BE2C (cell line): Measurements from ENCODE around the gene CNKSR3.
A peak's percentile ranks its signal among the peaks of the same experiment; 100 is the strongest.

Experiments used
- DNase-seq: peaks from one replicate; pipeline ENCODE4 v3.0.0-alpha.2; 2020
- H3K27me3 ChIP-seq: fragments of 250-450 bp; sonication (Bioruptor Pico); 2 replicates; pipeline ENCODE4 v1.5.1; 2020; ENCODE audit warnings: mild to moderate bottlenecking
- H3K36me3 ChIP-seq: fragments of 250-450 bp; sonication (Bioruptor Pico); 2 replicates; pipeline ENCODE4 v1.5.1; 2020; ENCODE audit warnings: mild to moderate bottlenecking
- H3K4me1 ChIP-seq: fragments of 250-450 bp; sonication (Bioruptor Pico); 2 replicates; pipeline ENCODE4 v1.5.1; 2020
- H3K4me3 ChIP-seq: 2 replicates; pipeline ENCODE4 v1.5.1; 2011; ENCODE audit warnings: low read depth, low read length
- H3K9me3 ChIP-seq: fragments of 250-450 bp; sonication (Bioruptor Pico); 2 replicates; pipeline ENCODE4 v1.5.1; 2020
- CTCF ChIP-seq: IDR thresholded peaks from 2 replicates; pipeline ENCODE4 v1.5.1; 2012; ENCODE audit warnings: mild to moderate bottlenecking, low read depth, low read length

CNKSR3 gene

GRCh38 chr6:154469306-154469935 is 41.1 kb downstream of the CNKSR3 start:
- Histone ChIP-seq H3K36me3 (peaks cover 6% of the 10 kb centered on the region), H3K9me3 (peaks cover 4% of the 10 kb centered on the region), H3K4me1 (no peaks in the 10 kb centered on the region; the same call in 1 of the 2 replicates), H3K4me3 (no peak overlapping the region), H3K27me3 (no peaks in the 10 kb centered on the region)
- no peak for DNase-seq
- no peak for TF ChIP-seq CTCF

- TF ChIP-seq CTCF: no peak
- no peak overlapping the region for H3K4me3 ChIP-seq
- H3K9me3 ChIP-seq: peaks cover 4% of the 10 kb centered on the region
- H3K27me3 ChIP-seq: no peaks in the 10 kb centered on the region
- DNase-seq: no peak
- peaks cover 7% of the 10 kb centered on the region for H3K4me1 ChIP-seq
- H3K36me3 ChIP-seq: peaks cover 6% of the 10 kb centered on the region
These were observed 41.7 kb downstream of the CNKSR3 start for GRCh38 chr6:154468760-154469159.

GRCh38 chr6:154466971-154467679 is 43.4 kb downstream of the CNKSR3 start:
- no peaks in the 10 kb centered on the region for H3K27me3 ChIP-seq
- H3K36me3 ChIP-seq: peaks cover 6% of the 10 kb centered on the region
- no peak for TF ChIP-seq CTCF
- H3K9me3 ChIP-seq: peaks cover 4% of the 10 kb centered on the region
- no peak for DNase-seq
- no peak overlapping the region for H3K4me3 ChIP-seq
- H3K4me1 ChIP-seq: peaks cover 17% of the 10 kb centered on the region

GRCh38 chr6:154466139-154466538 is 44.3 kb downstream of the CNKSR3 start:
- DNase-seq: no peak

GRCh38 chr6:154463573-154464419 is 46.7 kb downstream of the CNKSR3 start:
- Histone ChIP-seq H3K27me3 (no peaks in the 10 kb centered on the region), H3K36me3 (no peaks in the 10 kb centered on the region), H3K9me3 (no peaks in the 10 kb centered on the region), H3K4me3 (no peak overlapping the region), H3K4me1 (peaks cover 36% of the 10 kb centered on the region)
- DNase-seq: peak; percentile 41
- TF ChIP-seq CTCF: no peak

More at GRCh38 chr6:154466139-154466538, 44.3 kb downstream of the CNKSR3 start:
- Histone ChIP-seq H3K4me1 (peaks cover 17% of the 10 kb centered on the region), H3K36me3 (peaks cover 6% of the 10 kb centered on the region), H3K27me3 (no peaks in the 10 kb centered on the region), H3K4me3 (no peak overlapping the region), H3K9me3 (peaks cover 4% of the 10 kb centered on the region)
- no peak for TF ChIP-seq CTCF
